ENCODE measurements around the gene NEURL2. TPM values are rescaled to one million over a fixed set of nuclear protein-coding genes. Genes with fewer than 3 reads are reported as not detected.

The NEURL2 gene
- total RNA-seq, 4 donors from 2014 or later, result 12.6 to 17.4 (median 16.1) TPM

DNA sequence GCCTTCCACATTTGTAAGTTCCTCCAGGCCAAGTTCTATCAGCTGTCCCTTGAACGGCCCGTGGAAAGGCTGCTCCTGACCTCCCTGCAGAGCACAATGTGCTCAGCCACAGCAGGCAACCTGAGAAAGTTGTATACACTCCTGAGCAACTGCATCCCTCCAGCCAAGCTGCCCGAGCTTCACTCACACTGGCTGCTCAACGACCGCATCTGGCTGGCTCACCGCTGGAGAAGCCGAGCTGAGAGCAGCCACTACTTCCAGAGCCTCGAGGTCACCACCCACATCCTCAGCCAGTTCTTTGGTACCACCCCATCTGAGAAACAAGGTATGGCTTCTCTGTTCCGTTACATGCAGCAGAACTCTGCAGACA lies 7.9 kb downstream of the NEURL2 start:
- H3K9me3 ChIP-seq, result no peaks in the 10 kb centered on the region
- no peak for DNase-seq
- no peak overlapping the region for H3K4me3 ChIP-seq (replicated peaks in 1 of 3)
- no peak overlapping the region for H3K27ac ChIP-seq
- no peaks in the 10 kb centered on the region for H3K27me3 ChIP-seq
- H3K4me1 ChIP-seq, result peaks cover 9 to 21% of the 10 kb centered on the region in 2 donors
- WGBS, 2 donors, result 81 to 86% methylated on average over 8 to 9 of the region's 9 CpGs
- peaks cover 9 to 18% of the 10 kb centered on the region in 2 donors for H3K36me3 ChIP-seq
- intact Hi-C loops (cut with DNase I), result no loop called here
- TF ChIP-seq, protein P1, sequence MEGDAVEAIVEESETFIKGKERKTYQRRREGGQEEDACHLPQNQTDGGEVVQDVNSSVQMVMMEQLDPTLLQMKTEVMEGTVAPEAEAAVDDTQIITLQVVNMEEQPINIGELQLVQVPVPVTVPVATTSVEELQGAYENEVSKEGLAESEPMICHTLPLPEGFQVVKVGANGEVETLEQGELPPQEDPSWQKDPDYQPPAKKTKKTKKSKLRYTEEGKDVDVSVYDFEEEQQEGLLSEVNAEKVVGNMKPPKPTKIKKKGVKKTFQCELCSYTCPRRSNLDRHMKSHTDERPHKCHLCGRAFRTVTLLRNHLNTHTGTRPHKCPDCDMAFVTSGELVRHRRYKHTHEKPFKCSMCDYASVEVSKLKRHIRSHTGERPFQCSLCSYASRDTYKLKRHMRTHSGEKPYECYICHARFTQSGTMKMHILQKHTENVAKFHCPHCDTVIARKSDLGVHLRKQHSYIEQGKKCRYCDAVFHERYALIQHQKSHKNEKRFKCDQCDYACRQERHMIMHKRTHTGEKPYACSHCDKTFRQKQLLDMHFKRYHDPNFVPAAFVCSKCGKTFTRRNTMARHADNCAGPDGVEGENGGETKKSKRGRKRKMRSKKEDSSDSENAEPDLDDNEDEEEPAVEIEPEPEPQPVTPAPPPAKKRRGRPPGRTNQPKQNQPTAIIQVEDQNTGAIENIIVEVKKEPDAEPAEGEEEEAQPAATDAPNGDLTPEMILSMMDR (IDR thresholded peaks at IDR 0.05), result no peak
- no peak for TF ChIP-seq POLR2A (IDR thresholded peaks at IDR 0.05)

DNA sequence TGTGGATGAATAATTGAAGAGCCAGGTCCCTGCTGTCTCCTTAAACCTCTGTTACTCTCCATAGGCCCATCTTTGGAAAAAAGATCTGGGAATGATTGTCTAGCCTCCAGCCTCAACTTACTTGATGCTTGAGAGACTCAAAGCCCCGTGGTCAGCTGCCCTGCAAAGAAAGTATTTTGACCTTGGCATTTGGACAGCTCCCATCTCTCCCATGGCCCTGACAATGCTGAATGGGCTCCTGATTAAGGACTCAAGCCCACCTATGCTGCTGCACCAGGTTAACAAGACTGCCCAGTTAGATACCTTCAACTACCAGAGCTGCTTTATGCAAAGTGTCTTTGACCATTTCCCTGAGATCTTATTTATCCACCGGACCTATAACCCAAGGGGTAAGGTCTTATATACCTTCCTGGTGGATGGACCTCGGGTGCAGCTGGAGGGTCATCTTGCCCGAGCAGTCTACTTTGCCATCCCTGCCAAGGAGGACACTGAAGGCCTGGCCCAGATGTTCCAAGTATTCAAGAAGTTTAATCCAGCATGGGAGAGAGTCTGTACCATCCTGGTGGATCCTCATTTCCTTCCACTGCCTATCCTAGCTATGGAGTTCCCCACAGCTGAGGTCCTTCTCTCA lies 8.4 kb downstream of the NEURL2 start:
- TF ChIP-seq POLR2A (IDR thresholded peaks at IDR 0.05), result no peak
- TF ChIP-seq, protein P1 (IDR thresholded peaks at IDR 0.05), result no peak
- intact Hi-C loops (cut with DNase I), result no loop called here
- DNase-seq, result no peak
- WGBS, 2 donors, result 84 to 89% methylated on average over 4 of the region's 4 CpGs
- Histone ChIP-seq H3K36me3 (peaks cover 9 to 23% of the 10 kb centered on the region in 2 donors), H3K27ac (no peak overlapping the region), H3K4me1 (peaks cover 9 to 21% of the 10 kb centered on the region in 2 donors), H3K9me3 (no peaks in the 10 kb centered on the region), H3K4me3 (replicated peaks in 1 of 3) (no peak overlapping the region), H3K27me3 (no peaks in the 10 kb centered on the region)

DNA sequence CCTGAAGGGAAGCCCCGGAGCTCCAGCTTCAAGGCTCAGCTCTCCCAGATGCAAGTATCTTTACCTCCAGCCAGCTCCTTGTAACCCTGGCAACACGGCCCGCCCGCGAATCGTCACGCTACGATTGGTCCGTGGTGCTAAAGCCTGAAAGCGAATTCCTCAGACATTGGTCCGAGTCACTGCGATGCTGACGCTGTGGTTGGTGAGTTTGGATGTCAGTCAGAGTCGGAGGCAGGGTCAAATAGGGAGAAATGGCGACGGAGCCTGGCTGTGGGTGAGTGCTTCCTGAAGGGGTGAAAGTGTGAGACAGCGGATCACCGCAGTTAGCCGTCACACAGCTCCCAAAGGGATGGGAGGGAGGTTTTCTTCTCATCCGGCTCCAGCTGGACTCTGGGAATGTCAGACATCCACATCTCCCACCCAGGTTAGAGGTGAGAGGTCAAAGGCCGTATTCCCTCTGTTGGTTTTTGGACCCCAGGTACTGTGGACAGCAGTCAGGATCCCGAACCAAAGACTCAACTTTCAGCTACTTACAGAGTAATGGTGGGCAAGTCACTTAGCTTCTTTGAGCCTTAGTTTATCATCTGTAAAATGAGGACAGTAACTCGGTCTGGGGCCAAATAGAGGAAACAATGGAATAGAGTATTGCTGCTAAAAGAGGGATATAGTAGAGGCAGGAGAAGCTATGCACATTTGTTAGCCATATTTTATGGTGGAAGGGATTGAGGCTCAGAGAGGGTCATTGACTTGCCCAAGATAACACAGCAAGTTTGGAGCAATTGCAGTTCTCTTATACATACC lies 9.8 kb downstream of the NEURL2 start, which contains the start of gene ZSWIM1:
Gene ZSWIM1, plus strand, starts transcription at position 240 of the 801 bp plus-strand sequence. CDS start 1,366 bp downstream, outside the sequence.
- Histone ChIP-seq H3K27me3 (no peaks in the 10 kb centered on the region), H3K4me3 (replicated peaks in 1 of 3) (peak within 1 kb of the TSS in 2 of 3 donors; percentile 48 to 88), H3K27ac (peak within 1 kb of the TSS; percentile 80 to 97 (median 86)), H3K9me3 (no peaks in the 10 kb centered on the region), H3K4me1 (peaks cover 9 to 21% of the 10 kb centered on the region in 2 donors), H3K36me3 (peaks cover 9 to 29% of the 10 kb centered on the region in 2 donors)
- DNase-seq, result peak; percentile 99 to 100
- 0% methylated on average over 22 to 23 of the region's 23 CpGs for WGBS, 2 donors
- intact Hi-C loops (cut with DNase I), result no loop called here
- TF ChIP-seq, protein P1 (IDR thresholded peaks at IDR 0.05), result no peak
- peak in 1 of 2 donors; percentile 73 for TF ChIP-seq POLR2A (IDR thresholded peaks at IDR 0.05)

DNA sequence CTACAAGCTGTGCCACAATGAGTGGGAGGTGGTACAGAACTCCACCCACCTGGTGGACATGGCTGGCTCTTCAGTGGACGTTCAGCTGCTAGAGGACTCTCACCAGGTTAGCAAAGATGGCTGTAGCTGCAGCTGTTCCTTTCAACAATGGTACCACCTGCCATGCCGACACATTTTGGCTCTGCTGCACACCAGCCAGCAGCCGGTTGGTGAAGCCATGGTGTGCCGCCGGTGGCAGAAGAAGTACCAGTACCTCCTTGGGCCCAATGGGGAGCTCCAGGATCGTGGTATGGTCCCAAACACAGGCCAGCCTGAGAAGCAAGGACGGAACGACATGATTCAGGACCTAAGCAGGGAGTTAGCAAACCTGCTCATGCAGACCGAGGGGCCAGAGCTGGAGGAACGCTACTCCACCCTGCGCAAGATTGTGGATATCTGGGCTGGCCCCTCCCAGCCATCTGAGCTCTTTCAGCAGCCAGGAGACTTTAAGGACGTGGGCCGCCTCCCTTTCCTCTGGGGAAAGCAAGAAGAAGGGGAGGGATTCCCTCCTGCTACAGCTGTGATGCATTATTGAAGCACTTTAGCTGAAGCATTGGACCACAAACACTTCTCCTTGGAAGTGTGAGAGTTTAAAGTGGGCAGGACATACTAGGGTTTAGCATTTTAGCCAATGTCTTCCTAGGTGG lies 12.8 kb downstream of the NEURL2 start:
- no peak for DNase-seq
- Histone ChIP-seq H3K27me3 (no peaks in the 10 kb centered on the region), H3K4me3 (replicated peaks in 1 of 3) (no peak overlapping the region), H3K36me3 (peaks cover under 1 to 20% of the 10 kb centered on the region in 2 donors), H3K27ac (no peak overlapping the region), H3K4me1 (peaks cover 9 to 17% of the 10 kb centered on the region in 2 donors), H3K9me3 (no peaks in the 10 kb centered on the region)
- TF ChIP-seq, protein P1 (IDR thresholded peaks at IDR 0.05), result no peak
- TF ChIP-seq POLR2A (IDR thresholded peaks at IDR 0.05), result no peak
- WGBS, 2 donors, result 81 to 95% methylated on average over 8 to 9 of the region's 13 CpGs
- intact Hi-C loops (cut with DNase I), result no loop called here
